ENCODE measurements around the gene LMF1.

- TF ChIP-seq, protein P1, sequence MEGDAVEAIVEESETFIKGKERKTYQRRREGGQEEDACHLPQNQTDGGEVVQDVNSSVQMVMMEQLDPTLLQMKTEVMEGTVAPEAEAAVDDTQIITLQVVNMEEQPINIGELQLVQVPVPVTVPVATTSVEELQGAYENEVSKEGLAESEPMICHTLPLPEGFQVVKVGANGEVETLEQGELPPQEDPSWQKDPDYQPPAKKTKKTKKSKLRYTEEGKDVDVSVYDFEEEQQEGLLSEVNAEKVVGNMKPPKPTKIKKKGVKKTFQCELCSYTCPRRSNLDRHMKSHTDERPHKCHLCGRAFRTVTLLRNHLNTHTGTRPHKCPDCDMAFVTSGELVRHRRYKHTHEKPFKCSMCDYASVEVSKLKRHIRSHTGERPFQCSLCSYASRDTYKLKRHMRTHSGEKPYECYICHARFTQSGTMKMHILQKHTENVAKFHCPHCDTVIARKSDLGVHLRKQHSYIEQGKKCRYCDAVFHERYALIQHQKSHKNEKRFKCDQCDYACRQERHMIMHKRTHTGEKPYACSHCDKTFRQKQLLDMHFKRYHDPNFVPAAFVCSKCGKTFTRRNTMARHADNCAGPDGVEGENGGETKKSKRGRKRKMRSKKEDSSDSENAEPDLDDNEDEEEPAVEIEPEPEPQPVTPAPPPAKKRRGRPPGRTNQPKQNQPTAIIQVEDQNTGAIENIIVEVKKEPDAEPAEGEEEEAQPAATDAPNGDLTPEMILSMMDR (conservative IDR thresholded peaks at IDR 0.05 in 1 of 2, IDR thresholded peaks at IDR 0.05 in 1 of 2; ENCODE audit: extremely low read depth in 1 of 2, insufficient read depth in 1 of 2, low read depth in 1 of 2, low read length in 2 of 2) = no peak
- no peak for TF ChIP-seq EZH2 (IDR thresholded peaks at IDR 0.05; ENCODE audit: borderline replicate concordance, low read length)
Measured at GRCh38 chr16:1000608-1001007, 29.8 kb upstream of the LMF1 start.

Data from mammary epithelial cell (primary cell).